Kidney capillary endothelial cell (primary cell): ENCODE data around the gene RELN.
"Not testable (repeated sequence)": the region's sequence is repeated elsewhere in the genome, so short reads cannot be mapped to it uniquely, and the experiment has no call there.

Experiments used
- DNase-seq: peaks from one replicate; pipeline ENCODE4 v3.0.0-alpha.2; 2018; ENCODE audit warnings: low spot score

The RELN gene

GRCh38 chr7:103564416-103564815, 425.0 kb downstream of the RELN start:
- DNase-seq = no peak

DNA sequence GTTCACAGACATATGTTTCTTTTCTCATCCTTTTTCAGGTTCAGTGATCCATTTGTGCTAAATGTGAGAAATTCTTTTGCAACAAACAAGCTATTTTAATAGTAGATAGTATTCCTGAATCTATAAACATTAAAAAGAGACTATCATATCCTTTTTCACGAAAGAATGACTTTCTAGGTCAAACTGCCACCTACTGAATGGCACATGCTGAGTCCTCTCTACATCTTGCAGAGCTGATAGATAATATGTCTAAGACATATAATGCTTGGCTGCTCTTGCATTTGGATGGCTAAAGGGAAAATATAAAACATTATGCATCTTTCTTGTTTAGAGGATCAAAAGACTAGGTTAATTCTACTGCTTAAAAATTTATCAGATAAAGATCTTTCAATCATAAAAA, 429.3 kb downstream of the RELN start:
- DNase-seq = no peak

GRCh38 chr7:103551016-103551415, 438.4 kb downstream of the RELN start:
- DNase-seq = no peak

DNA sequence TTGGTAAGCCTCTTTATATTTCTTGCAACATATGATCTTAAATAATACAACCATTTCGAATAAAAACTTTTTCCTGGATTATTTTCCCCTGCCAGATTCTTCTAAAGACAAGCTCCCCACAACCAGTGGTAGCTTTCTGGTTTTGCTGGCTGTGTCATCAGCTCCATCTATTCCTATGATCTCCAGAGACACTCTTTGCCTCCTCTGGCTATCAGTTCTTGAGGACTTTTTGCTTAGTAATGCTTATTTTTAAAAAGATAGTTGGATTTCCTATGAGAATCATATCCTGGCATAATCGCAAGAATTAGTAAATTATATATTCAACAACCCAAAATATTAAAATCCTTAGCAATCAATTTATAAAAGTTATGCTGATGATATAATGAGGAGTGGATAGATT, 439.7 kb downstream of the RELN start:
- DNase-seq = no peak

GRCh38 chr7:103547451-103548284, 441.8 kb downstream of the RELN start:
- DNase-seq = no peak

DNA sequence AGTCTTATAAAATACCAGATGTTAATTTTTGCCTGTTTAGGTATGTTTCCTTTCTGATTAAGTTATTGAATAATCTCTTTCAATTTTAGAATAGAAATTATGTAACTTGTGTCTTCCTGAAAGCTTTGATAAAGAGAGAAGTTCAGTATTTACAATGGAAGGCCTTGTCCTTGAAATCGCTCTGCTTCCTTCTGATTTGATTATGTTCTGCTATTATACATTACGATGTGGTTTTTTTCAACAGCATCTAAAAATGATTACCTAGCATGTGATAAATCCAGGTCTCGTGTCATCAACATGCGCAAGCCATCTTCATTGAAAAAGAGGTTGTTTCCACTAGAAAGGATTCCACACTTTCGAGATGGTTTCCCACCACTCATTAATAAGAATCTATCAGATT, 447.0 kb downstream of the RELN start:
- DNase-seq = no peak

- no peak for DNase-seq
Measured at GRCh38 chr7:103541947-103542346, 447.5 kb downstream of the RELN start.

DNA sequence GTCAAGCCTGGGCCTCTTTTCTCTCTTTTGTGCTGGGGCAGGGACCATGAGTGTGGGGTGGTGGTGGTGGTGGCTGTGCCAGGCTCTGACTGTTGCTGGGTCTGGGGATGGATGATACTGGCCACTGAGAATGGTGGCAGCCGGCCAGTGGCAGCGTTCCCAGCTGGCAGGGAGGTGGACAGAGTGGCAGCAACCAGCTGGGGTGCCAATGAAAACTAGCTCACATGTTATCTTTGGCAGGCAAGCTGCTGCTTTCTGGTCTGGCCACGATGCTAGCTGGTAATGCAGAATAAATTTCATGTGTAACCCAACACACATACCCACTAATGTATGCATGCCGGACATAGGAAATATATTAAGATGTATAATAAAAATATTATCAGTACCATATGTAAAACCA, 448.4 kb downstream of the RELN start:
- no peak for DNase-seq

DNA sequence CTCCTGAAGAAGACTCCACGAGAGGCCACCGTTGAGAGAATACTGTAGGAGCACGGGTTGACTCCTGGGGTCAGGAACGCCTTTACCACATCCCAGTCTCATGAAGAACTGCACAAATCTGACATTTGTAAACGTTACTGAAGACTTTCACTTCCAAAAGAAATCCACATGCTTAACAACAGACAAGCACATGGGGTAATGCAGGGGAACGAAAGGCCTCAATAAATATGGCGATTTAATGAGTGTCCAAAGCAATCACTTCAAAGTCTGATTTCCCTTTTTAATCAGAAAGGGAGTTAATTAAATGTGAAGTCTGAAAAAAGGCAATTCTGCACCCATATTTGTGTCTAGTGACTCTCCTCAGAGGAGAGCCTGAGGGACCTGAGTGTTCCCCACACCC, 449.1 kb downstream of the RELN start:
- no peak for DNase-seq

DNA sequence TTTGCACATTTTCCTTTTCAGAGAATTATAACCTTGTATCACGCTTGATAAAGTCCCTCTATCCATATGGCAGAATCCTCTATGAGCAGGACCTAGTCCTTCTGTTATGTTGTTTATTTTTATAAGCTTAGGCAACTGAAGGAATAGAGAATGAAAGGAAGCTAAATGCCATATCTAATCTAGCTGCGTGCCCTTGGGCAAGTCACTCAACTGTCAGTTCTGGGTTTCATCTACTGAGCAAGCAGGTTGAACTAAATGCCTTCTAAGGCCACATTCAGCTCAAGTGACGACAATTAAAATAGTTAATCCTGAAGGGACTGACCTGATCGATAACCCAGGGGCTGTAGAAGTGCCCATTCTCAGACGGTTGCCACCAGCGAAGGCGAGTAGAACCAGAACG, 449.6 kb downstream of the RELN start:
- no peak for DNase-seq

- no peak for DNase-seq
Measured at GRCh38 chr7:103538964-103539709, 450.3 kb downstream of the RELN start.

GRCh38 chr7:103533761-103534160, 455.7 kb downstream of the RELN start:
- DNase-seq = no peak

- no peak for DNase-seq
Measured at GRCh38 chr7:103532955-103533354, 456.5 kb downstream of the RELN start.

- DNase-seq = no peak
Measured at GRCh38 chr7:103528152-103528551, 461.3 kb downstream of the RELN start.

DNA sequence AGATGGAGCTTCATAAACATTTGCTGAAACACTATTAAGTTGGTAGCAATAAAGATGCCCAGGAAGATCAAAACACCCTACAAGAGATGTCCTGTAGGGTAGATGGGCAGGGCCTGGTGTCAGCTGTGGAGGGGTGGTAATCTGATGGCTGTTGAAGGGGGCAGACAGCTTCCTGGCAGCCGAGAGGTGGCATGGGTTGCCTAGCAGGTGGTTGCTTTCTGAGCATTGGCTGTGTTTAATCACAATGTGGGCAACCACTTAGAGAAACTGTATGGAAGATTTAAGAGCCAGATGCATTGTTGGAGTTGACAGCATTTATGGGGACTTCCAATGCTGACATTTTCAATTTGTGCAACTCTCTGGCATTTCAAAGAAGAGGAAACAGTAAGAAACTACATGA, 463.5 kb downstream of the RELN start:
- DNase-seq = no peak

DNA sequence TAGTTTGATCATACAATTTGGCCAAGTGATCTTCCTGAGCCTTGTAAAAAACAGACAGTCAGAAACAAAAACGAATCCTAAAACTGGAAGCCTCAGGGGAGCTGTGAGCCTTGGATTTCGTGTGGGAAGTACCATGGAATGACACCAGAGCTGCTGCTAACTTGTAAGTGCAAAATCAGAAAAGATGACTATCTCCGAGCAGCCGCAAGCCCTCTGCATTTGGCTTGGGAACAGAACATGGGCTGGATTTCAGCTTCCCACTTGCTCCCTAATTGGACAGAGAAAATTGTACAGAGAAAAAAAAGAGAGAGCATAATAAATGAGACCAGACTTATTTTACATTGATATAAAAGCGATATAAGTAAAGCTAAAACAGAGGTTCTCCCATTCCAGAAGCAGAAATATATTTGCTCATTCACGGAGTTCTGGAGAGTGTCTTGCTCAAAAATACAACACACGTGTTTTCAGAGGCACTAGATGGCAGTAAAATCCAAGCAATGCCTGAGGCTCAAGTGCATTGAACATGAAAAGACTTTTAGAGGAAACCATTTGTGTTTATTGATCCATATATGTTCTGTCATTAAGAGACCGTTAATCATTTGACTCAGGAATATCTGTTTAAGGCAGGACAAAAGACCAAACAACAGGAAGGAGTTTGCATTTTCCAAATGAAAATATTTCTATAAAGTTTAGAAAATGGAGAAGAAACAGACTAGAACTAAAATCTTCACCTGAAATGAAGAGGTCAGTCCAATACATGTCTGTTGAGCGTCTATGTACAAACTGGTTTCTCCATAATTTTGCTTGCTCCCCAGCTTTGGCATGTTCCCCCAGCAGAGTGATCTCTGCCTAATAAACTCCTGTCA, 465.2 kb downstream of the RELN start:
- peak; percentile 11 for DNase-seq

- no peak for DNase-seq
Measured at GRCh38 chr7:103521937-103522336, 467.5 kb downstream of the RELN start.

DNA sequence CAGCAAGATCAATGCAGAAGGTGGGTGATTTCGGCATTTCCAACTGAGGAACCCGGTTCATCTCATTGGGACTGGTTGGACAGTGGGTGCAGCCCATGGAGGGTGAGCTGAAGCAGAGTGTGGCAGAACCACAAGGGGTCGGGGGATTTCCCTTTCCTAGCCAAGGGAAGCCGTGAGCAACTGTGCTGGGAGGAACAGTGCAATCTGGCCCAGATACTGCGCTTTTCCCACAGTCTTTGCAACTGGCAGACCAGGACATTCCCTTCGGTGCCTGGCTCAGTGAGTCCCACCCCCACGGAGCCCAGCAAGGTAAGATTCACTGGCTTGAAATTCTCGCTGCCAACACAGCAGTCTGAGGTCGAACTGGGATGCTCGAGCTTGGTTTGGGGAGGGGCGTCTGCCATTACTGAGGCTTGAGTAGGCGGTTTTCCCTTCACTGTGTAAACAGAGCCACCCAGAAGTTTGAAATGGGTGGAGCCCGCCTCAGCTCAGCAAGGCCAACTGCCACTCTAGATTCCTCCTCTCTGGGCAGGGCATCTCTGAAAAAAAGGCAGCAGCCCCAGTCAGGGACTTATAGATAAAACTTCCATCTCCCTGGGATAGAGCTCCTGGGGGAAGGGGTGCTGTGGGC, 484.8 kb downstream of the RELN start:
- DNase-seq = no peak

GRCh38 chr7:103501206-103501605, 488.3 kb downstream of the RELN start:
- no peak for DNase-seq

GRCh38 chr7:103499976-103500375, 489.5 kb downstream of the RELN start:
- no peak for DNase-seq

GRCh38 chr7:103487419-103487818, 502.0 kb downstream of the RELN start:
- DNase-seq = no peak

- not testable (repeated sequence) for DNase-seq
Measured at GRCh38 chr7:103486873-103487272, 502.6 kb downstream of the RELN start.
